ENCODE measurements around the gene CARD11. TPM values are rescaled to one million over a fixed set of nuclear protein-coding genes. Genes with fewer than 3 reads are reported as not detected.
A peak's percentile ranks its signal among the peaks of the same experiment; 100 is the strongest.

CARD11 gene
- total RNA-seq, 1 experiment from 2014 or later: 79.2 TPM

- CTCF ChIA-PET: no interaction called here
- Mint-ChIP-seq H3K27me3 (ENCODE audit: unreplicated experiment) (no peaks in the 10 kb centered on the region), H3K27ac (ENCODE audit: unreplicated experiment) (no peak overlapping the region), H3K4me1 (ENCODE audit: low read depth, unreplicated experiment) (no peaks in the 10 kb centered on the region), H3K36me3 (ENCODE audit: insufficient read depth, unreplicated experiment) (peaks cover 19% of the 10 kb centered on the region), H3K4me3 (ENCODE audit: low read depth, unreplicated experiment) (no peak overlapping the region), H3K9me3 (ENCODE audit: low read depth, unreplicated experiment) (no peaks in the 10 kb centered on the region)
- no peak for TF ChIP-seq CTCF (IDR thresholded peaks at IDR 0.05; ENCODE audit: unreplicated experiment)
- no peak for DNase-seq
- BruUV-seq (replicated peaks): no TSS peak
- intact Hi-C loops (cut with micrococcal nuclease; ENCODE audit: unreplicated experiment): no loop called here
These were observed 120.3 kb downstream of the CARD11 start for GRCh38 chr7:2923291-2923781.

GRCh38 chr7:2922866-2923265 is 120.8 kb downstream of the CARD11 start:
- TF ChIP-seq CTCF (IDR thresholded peaks at IDR 0.05; ENCODE audit: unreplicated experiment): no peak
- CTCF ChIA-PET: no interaction called here
- Mint-ChIP-seq H3K4me3 (ENCODE audit: low read depth, unreplicated experiment) (no peak overlapping the region), H3K27me3 (ENCODE audit: unreplicated experiment) (no peaks in the 10 kb centered on the region), H3K4me1 (ENCODE audit: low read depth, unreplicated experiment) (no peaks in the 10 kb centered on the region), H3K36me3 (ENCODE audit: insufficient read depth, unreplicated experiment) (peaks cover 22% of the 10 kb centered on the region), H3K9me3 (ENCODE audit: low read depth, unreplicated experiment) (no peaks in the 10 kb centered on the region), H3K27ac (ENCODE audit: unreplicated experiment) (no peak overlapping the region)
- BruUV-seq (replicated peaks): no TSS peak
- intact Hi-C loops (cut with micrococcal nuclease; ENCODE audit: unreplicated experiment): no loop called here
- DNase-seq: no peak

GRCh38 chr7:2922348-2922691 is 121.3 kb downstream of the CARD11 start:
- no peak for TF ChIP-seq CTCF (IDR thresholded peaks at IDR 0.05; ENCODE audit: unreplicated experiment)
- Mint-ChIP-seq H3K36me3 (ENCODE audit: insufficient read depth, unreplicated experiment) (peaks cover 22% of the 10 kb centered on the region), H3K4me1 (ENCODE audit: low read depth, unreplicated experiment) (no peaks in the 10 kb centered on the region), H3K4me3 (ENCODE audit: low read depth, unreplicated experiment) (no peak overlapping the region), H3K27ac (ENCODE audit: unreplicated experiment) (no peak overlapping the region), H3K9me3 (ENCODE audit: low read depth, unreplicated experiment) (no peaks in the 10 kb centered on the region), H3K27me3 (ENCODE audit: unreplicated experiment) (no peaks in the 10 kb centered on the region)
- DNase-seq: no peak
- no TSS peak for BruUV-seq (replicated peaks)
- CTCF ChIA-PET: interaction anchor here (0.6 kb wide), 1 partner anchor 56 kb away, joined by 3 read pairs; no protein-coding TSS in a partner anchor
- intact Hi-C loops (cut with micrococcal nuclease; ENCODE audit: unreplicated experiment): no loop called here

GRCh38 chr7:2921653-2922347 is 121.9 kb downstream of the CARD11 start:
- no peaks in the 10 kb centered on the region for H3K4me1 Mint-ChIP-seq (ENCODE audit: low read depth, unreplicated experiment)
- H3K4me3 Mint-ChIP-seq (ENCODE audit: low read depth, unreplicated experiment): no peak overlapping the region
- BruUV-seq (replicated peaks): no TSS peak
- peaks cover 26% of the 10 kb centered on the region for H3K36me3 Mint-ChIP-seq (ENCODE audit: insufficient read depth, unreplicated experiment)
- peak; percentile 47 for TF ChIP-seq CTCF (IDR thresholded peaks at IDR 0.05; ENCODE audit: unreplicated experiment)
- intact Hi-C loops (cut with micrococcal nuclease; ENCODE audit: unreplicated experiment): no loop called here
- DNase-seq: no peak
- no peak overlapping the region for H3K27ac Mint-ChIP-seq (ENCODE audit: unreplicated experiment)
- H3K27me3 Mint-ChIP-seq (ENCODE audit: unreplicated experiment): no peaks in the 10 kb centered on the region
- CTCF ChIA-PET: interaction anchor here (0.6 kb wide), 1 partner anchor 56 kb away, joined by 3 read pairs; no protein-coding TSS in a partner anchor
- no peaks in the 10 kb centered on the region for H3K9me3 Mint-ChIP-seq (ENCODE audit: low read depth, unreplicated experiment)
